K562 (cell line): Measurements from ENCODE around the gene PPP1R9B. TPM values are rescaled to one million over a fixed set of nuclear protein-coding genes. Genes with fewer than 3 reads are reported as not detected.

Experiments
- ATAC-seq: fragments of 200-7000 bp; cut with Tn5 transposase; 3 replicates; pipeline ENCODE4 v1.9.1; 2020; ENCODE audit warnings: moderate library complexity
- BruUV-seq: library from RNA; stranded (reverse); fragments of 400-500 nt; replicated peaks from 2 replicates; lab custom pipeline; 2021; lab: Mats Ljungman, UMichigan
- CTCF ChIA-PET: fragments of 300-600 bp; formaldehyde crosslinking; extraction: SDS; loops from one replicate; lab custom pipeline; 2021; ENCODE audit warnings: low intra/inter-chr PET ratio; lab: Yijun Ruan, JAX
- POLR2A ChIA-PET: fragments of 300-600, 350-650 bp; sonication (Branson Sonifier 250); formaldehyde crosslinking; extraction: SDS; loops from one replicate; lab custom pipeline; 2021; ENCODE audit warnings: antibody characterized with exemption, inconsistent platforms; lab: Yijun Ruan, JAX
- DNase-seq, 4 experiments: peaks; one replicate each; pipeline versions ENCODE4 v3.0.0 to v3.0.0-alpha.2; 2011 to 2018; ENCODE audit warnings: low spot score in 3 of 4, mixed read lengths in 3 of 4; ENCODE audit errors: extremely low read depth in 1 of 4
- FAIRE-seq: peaks from 2 replicates; lab custom pipeline; 2011; peaks lifted over from hg19 to GRCh38; lab: Jason Lieb, UNC
- H2AFZ ChIP-seq: 2 replicates; pipeline ENCODE4 v1.6.0; 2011; ENCODE audit warnings: low read depth, low read length, control low read depth, inconsistent platforms
- H3K27ac ChIP-seq: fragments of 200-600 bp; 3 replicates; pipeline ENCODE4 v1.8.0; 2011; ENCODE audit warnings: low read depth, mild to moderate bottlenecking, control low read depth, inconsistent platforms, low read length, moderate library complexity, mixed read lengths; ENCODE audit errors: extremely low read depth
- H3K27me3 ChIP-seq, 2 experiments: fragments of 300-600 bp in 1 of 2; 2 replicates in 1 of 2; 3 replicates in 1 of 2; pipeline versions ENCODE4 v1.6.0 to v1.8.0; 2011; ENCODE audit warnings: inconsistent platforms in 2 of 2, low read length in 2 of 2, mild to moderate bottlenecking in 1 of 2, mixed read lengths in 1 of 2, moderate library complexity in 1 of 2; ENCODE audit not compliant: control insufficient read depth in 2 of 2, insufficient read depth in 2 of 2
- H3K36me3 ChIP-seq: fragments of 300-600 bp; 3 replicates; pipeline ENCODE4 v1.8.0; 2011; ENCODE audit warnings: mild to moderate bottlenecking, low read length, inconsistent platforms; ENCODE audit not compliant: control insufficient read depth, insufficient read depth
- H3K4me1 ChIP-seq, 2 experiments: fragments of 200-600 bp in 1 of 2; replicated peaks in 1 of 2; 2 replicates in 1 of 2; 3 replicates in 1 of 2; pipeline versions ENCODE4 v1.5.1 to v1.8.0; 2011; ENCODE audit warnings: inconsistent platforms in 2 of 2, low read length in 2 of 2, mild to moderate bottlenecking in 1 of 2, mixed read lengths in 1 of 2, moderate library complexity in 1 of 2; ENCODE audit not compliant: control insufficient read depth in 2 of 2, insufficient read depth in 2 of 2
- H3K4me2 ChIP-seq: 2 replicates; pipeline ENCODE4 v1.6.1; 2011; ENCODE audit warnings: low read length, control low read depth, inconsistent platforms, mixed read lengths; ENCODE audit not compliant: insufficient read depth
- H3K4me3 ChIP-seq: fragments of 200-600 bp; sonication (generic), shearing (Covaris generic); 2 replicates; pipeline ENCODE4 v1.5.1; 2016; ENCODE audit warnings: control low read depth, inconsistent platforms
- H3K79me2 ChIP-seq: fragments of 200-600 bp; 3 replicates; pipeline ENCODE4 v1.8.0; 2011; ENCODE audit warnings: low read length, inconsistent platforms; ENCODE audit not compliant: control insufficient read depth, insufficient read depth
- H3K9ac ChIP-seq, 2 experiments: 2 replicates each; pipeline versions ENCODE4 v1.6.0 to v1.6.1; 2011; ENCODE audit warnings: low read depth in 2 of 2, low read length in 2 of 2, control low read depth in 1 of 2, inconsistent platforms in 1 of 2, mild to moderate bottlenecking in 1 of 2, mixed read lengths in 1 of 2; ENCODE audit not compliant: insufficient read depth in 1 of 2
- H3K9me1 ChIP-seq: one replicate; pipeline ENCODE4 v1.6.0; 2011; ENCODE audit warnings: inconsistent platforms, mild to moderate bottlenecking, low read length, moderate library complexity; ENCODE audit not compliant: control insufficient read depth, insufficient read depth
- H3K9me3 ChIP-seq: replicated peaks from 2 replicates; pipeline ENCODE4 v1.5.1; 2011; ENCODE audit warnings: low read depth, low read length, inconsistent platforms; ENCODE audit not compliant: control insufficient read depth, insufficient read depth
- H4K20me1 ChIP-seq: replicated peaks from 2 replicates; pipeline ENCODE4 v1.6.1; 2011; ENCODE audit warnings: low read length, inconsistent platforms, mixed read lengths; ENCODE audit not compliant: control insufficient read depth, insufficient read depth
- CBFA2T3 ChIP-seq: fragments of 450-650 bp; IDR thresholded peaks from 2 replicates; pipeline ENCODE4 v1.6.1; 2017
- ELF1 ChIP-seq: fragments of 200-800 bp; sonication (Bioruptor generic); IDR thresholded peaks from 2 replicates; pipeline ENCODE4 v1.6.1; 2016; ENCODE audit warnings: missing genetic modification characterization, missing compliant biosample characterization
- GABPB2 ChIP-seq: fragments of 250-450 bp; sonication (Bioruptor Pico); conservative IDR thresholded peaks from 2 replicates; pipeline ENCODE4 v1.5.1; 2021; ENCODE audit warnings: mild to moderate bottlenecking
- KDM2B ChIP-seq: fragments of 250-450 bp; sonication (Bioruptor Pico); IDR thresholded peaks from 2 replicates; pipeline ENCODE4 v1.8.0; 2021; ENCODE audit warnings: mild to moderate bottlenecking, moderate library complexity
- NR1H2 ChIP-seq: sonication (generic); formaldehyde crosslinking; IDR thresholded peaks from 2 replicates; pipeline ENCODE4 v1.4.0; 2020; ENCODE audit warnings: mild to moderate bottlenecking, missing genetic modification reagents
- NR2C1 ChIP-seq, 2 experiments: fragments of 450-650 bp; IDR thresholded peaks; 2 replicates each; pipeline ENCODE4 v1.6.1; 2017; ENCODE audit warnings: mild to moderate bottlenecking in 2 of 2, antibody characterized with exemption in 1 of 2, inconsistent platforms in 1 of 2, missing compliant biosample characterization in 1 of 2, missing genetic modification characterization in 1 of 2
- TBP ChIP-seq: optimal IDR thresholded peaks from 2 replicates; pipeline ENCODE3; 2011; ENCODE audit warnings: low read depth, low read length, improper control_type of control experiment
- ZBTB1 ChIP-seq: sonication (generic); formaldehyde crosslinking; IDR thresholded peaks from 2 replicates; pipeline ENCODE4 v1.8.1; 2023; ENCODE audit warnings: missing genetic modification reagents, low read depth, mild to moderate bottlenecking, borderline replicate concordance
- ZNF79 ChIP-seq: fragments of 250-450 bp; sonication (Bioruptor Pico); IDR thresholded peaks from 2 replicates; pipeline ENCODE4 v1.4.0; 2020; ENCODE audit warnings: low read depth, mild to moderate bottlenecking, moderate library complexity
- WGBS: fragments of 100-300 bp; shearing (Covaris generic); methylation state at CpG from one replicate; pipeline ENCODE4 v1.1.6; 2016; ENCODE audit warnings: low coverage, mixed read lengths; ENCODE audit not compliant: insufficient coverage; ENCODE audit errors: missing lambda C conversion rate; 5-methylcytosine and 5-hydroxymethylcytosine counted together
- in situ Hi-C: fragments of 300-500 bp; cut with MboI; formaldehyde crosslinking; loops from 4 replicates; pipeline ENCODE4 v1.15.0; 2018; ENCODE audit warnings: inconsistent platforms, mixed read lengths
- intact Hi-C: fragments of 100-400 bp; cut with micrococcal nuclease; formaldehyde crosslinking; loops from 2 replicates; pipeline ENCODE4 v1.14.2; 2022
- polyA plus RNA-seq, 8 experiments: library from polyadenylated mRNA; depleted of rRNA in 4 of 8; stranded (reverse) in 5 of 8; unstranded in 3 of 8; fragments of >200 nt; fragmentation: Nextera tagmentation in 2 of 8; fragmentation: Illumina TruSeq in 1 of 8; extraction: Ambion mirVana in 2 of 8; extraction: Trizol in 1 of 8; gene quantifications; 2 replicates each; pipeline versions ENCODE4 v1.2.1 to v1.2.3, GENCODE V29; 2011 to 2014; ENCODE audit warnings: inconsistent platforms in 1 of 8, missing spikeins in 1 of 8
- total RNA-seq, 7 experiments: library from RNA; depleted of rRNA in 6 of 7; stranded (reverse); fragments of >200 nt in 6 of 7; fragmentation: Illumina TruSeq in 2 of 7; extraction: Trizol in 2 of 7; gene quantifications; 2 replicates each; pipeline versions ENCODE4 v1.2.1 to v1.2.3, GENCODE V29; 2011 to 2021; ENCODE audit warnings: low replicate concordance in 1 of 7
- TF ChIP-seq, protein P1 (sequence below): IDR thresholded peaks from 2 replicates; pipeline ENCODE4 v1.6.1; 2011; ENCODE audit not compliant: insufficient read length; ENCODE audit errors: extremely low read depth
- TF ChIP-seq, protein P2 (sequence below), 3 experiments: fragments of 200-800 bp in 1 of 3; sonication (Bioruptor generic) in 1 of 3; sonication (generic) in 1 of 3; formaldehyde crosslinking in 1 of 3; IDR thresholded peaks; 2 replicates each; pipeline versions ENCODE4 v1.6.1 to v1.8.0; 2016 to 2022; ENCODE audit warnings: mild to moderate bottlenecking in 2 of 3, missing compliant biosample characterization in 2 of 3, missing genetic modification characterization in 2 of 3, missing genetic modification reagents in 1 of 3
- TF ChIP-seq, protein P3 (sequence below): fragments of 250-450 bp; sonication (Bioruptor Pico); IDR thresholded peaks from 2 replicates; pipeline ENCODE4 v1.8.0; 2021; ENCODE audit warnings: moderate library complexity, mild to moderate bottlenecking, inconsistent platforms

Gene PPP1R9B
- total and polyA plus RNA-seq, 9 of the 15 experiments (the other 6 are each of a cell fraction or from before 2014, with no cell fraction given): 0.10 to 63.5 (median 24.7) TPM

DNA sequence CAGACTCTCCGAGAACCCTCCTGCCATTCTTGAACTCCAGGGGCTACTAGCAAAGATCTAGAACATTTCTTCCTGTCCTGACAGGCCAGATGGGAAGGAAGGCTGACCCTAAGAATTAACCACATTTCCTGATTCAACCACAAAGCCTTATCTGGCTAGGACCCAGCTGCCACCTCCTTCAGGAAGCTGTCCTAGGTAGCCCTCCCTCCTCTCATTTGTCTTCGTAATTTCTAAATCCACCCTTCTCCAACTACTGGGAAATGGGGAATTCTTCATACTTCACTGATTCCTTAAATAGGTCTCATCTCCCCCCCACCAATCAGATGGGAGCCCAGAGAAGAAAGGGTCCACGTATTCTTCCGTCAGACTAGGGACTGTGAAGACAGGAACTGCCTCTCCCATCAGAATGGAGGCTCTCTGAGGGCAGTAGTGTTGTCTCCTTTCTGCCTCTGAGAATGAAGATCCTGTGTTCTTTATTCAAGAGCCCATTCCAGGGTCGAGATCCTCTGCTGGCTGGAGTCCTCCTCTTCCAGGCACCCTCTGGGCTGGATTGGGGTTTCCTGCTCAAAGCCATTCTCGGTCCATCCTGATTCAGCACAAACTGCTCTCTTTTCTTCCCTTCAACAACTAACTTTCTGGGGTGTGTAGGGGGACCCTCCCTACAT is 22.6 kb downstream of the PPP1R9B start (continued):
- TF ChIP-seq ZNF79 (CRISPR knock-in tag): no peak

DNA sequence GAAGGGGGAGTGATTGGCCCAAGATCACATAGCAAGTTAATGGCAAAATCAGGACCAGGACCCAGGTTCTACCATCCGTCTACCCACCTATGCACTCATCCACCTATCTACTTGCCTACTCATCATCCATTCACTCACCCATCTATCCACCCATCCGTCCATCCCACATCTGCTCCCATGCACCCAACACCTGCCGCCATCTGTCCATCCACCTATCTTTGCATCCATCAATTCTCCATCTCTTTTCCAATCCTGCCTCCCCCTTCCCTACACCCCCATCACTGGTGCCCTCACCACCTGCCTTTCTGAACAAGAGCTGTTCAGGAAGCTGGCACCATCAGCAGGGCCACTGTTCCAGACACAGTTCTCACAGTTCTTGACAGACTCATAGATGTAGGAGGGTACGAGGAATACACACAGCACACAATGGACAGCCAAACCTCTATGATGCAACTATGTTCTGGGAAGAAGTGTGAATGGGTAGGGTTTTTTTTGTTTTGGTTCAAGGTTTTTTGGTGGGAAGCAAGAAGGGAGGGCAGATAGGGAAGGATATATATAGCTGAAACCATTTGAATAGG is 25.0 kb downstream of the PPP1R9B start:
- Histone ChIP-seq H3K27ac (no peak overlapping the region), H2AFZ (no peak overlapping the region), H3K79me2 (no peaks in the 10 kb centered on the region), H3K36me3 (no peaks in the 10 kb centered on the region), H3K4me1 (peaks cover 8 to 13% of the 10 kb centered on the region in 2 experiments), H3K9ac (no peak overlapping the region), H3K9me3 (peaks cover 4% of the 10 kb centered on the region; the same call in 1 of the 2 replicates), H3K27me3 (peaks cover 17 to 45% of the 10 kb centered on the region in 2 experiments; a peak in 3 of 5 replicates), H3K4me2 (no peak overlapping the region), H3K4me3 (no peak overlapping the region), H4K20me1 (peaks cover 5% of the 10 kb centered on the region; the same call in 1 of the 2 replicates), H3K9me1 (no peaks in the 10 kb centered on the region)
- POLR2A ChIA-PET: interaction anchor here (2.3 kb wide), 1 partner anchor 11 kb away, joined by 9 read pairs; no protein-coding TSS in a partner anchor
- no peak for TF ChIP-seq TBP
- TF ChIP-seq, protein P1, sequence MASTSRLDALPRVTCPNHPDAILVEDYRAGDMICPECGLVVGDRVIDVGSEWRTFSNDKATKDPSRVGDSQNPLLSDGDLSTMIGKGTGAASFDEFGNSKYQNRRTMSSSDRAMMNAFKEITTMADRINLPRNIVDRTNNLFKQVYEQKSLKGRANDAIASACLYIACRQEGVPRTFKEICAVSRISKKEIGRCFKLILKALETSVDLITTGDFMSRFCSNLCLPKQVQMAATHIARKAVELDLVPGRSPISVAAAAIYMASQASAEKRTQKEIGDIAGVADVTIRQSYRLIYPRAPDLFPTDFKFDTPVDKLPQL: no peak
- no peak for TF ChIP-seq NR2C1 (IDR thresholded peaks at IDR 0.05)
- no peak for TF ChIP-seq NR2C1 (tag; IDR thresholded peaks at IDR 0.05)
- no peak for TF ChIP-seq NR1H2 (CRISPR knock-in tag)
- no peak for TF ChIP-seq CBFA2T3
- TF ChIP-seq, protein P2, sequence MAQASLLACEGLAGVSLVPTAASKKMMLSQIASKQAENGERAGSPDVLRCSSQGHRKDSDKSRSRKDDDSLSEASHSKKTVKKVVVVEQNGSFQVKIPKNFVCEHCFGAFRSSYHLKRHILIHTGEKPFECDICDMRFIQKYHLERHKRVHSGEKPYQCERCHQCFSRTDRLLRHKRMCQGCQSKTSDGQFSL (CRISPR knock-in tag; IDR thresholded peaks at IDR 0.05): no peak
- TF ChIP-seq, protein P2 (tag; IDR thresholded peaks at IDR 0.05): no peak
- no peak for TF ChIP-seq ELF1
- TF ChIP-seq, protein P3, sequence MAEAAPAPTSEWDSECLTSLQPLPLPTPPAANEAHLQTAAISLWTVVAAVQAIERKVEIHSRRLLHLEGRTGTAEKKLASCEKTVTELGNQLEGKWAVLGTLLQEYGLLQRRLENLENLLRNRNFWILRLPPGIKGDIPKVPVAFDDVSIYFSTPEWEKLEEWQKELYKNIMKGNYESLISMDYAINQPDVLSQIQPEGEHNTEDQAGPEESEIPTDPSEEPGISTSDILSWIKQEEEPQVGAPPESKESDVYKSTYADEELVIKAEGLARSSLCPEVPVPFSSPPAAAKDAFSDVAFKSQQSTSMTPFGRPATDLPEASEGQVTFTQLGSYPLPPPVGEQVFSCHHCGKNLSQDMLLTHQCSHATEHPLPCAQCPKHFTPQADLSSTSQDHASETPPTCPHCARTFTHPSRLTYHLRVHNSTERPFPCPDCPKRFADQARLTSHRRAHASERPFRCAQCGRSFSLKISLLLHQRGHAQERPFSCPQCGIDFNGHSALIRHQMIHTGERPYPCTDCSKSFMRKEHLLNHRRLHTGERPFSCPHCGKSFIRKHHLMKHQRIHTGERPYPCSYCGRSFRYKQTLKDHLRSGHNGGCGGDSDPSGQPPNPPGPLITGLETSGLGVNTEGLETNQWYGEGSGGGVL (CRISPR knock-in tag): no peak
- TF ChIP-seq GABPB2 (CRISPR knock-in tag): no peak
- no peak for TF ChIP-seq ZBTB1 (CRISPR knock-in tag)
- no peak for TF ChIP-seq KDM2B (CRISPR knock-in tag)
- no peak for ATAC-seq
- FAIRE-seq: no peak
- BruUV-seq: no TSS peak
- intact Hi-C loops: no loop called here
- in situ Hi-C loops: no loop called here
- CTCF ChIA-PET: no interaction called here
- 7% methylated on average over 4 of the region's 4 CpGs for WGBS
- no peak for DNase-seq
